Renal pelvis (tissue), 12 donors: Measurements from ENCODE around the gene MADD. TPM values are rescaled to one million over a fixed set of nuclear protein-coding genes. Genes with fewer than 3 reads are reported as not detected.

Experiments
- DNase-seq: peaks from one replicate; pipeline ENCODE4 v3.0.0-alpha.2; 2013
- long read RNA-seq, 16 experiments: transcript quantifications; one replicate each; lab custom pipeline, GENCODE V29; 2026
- polyA plus RNA-seq, 3 donors: library from polyadenylated mRNA; unstranded; fragments of 120-200 nt; gene quantifications; one replicate each; pipeline ENCODE4 v1.2.1, GENCODE V29; 2013; ENCODE audit not compliant: insufficient read length in 3 of 3

Gene MADD
- 10 to 100 TPM; 46.6 to 57.8 (median 54.0) TPM for polyA plus RNA-seq
- long read RNA-seq, donor 1, partial matches to known transcripts: 6 of 7 reads
- long read RNA-seq, donor 1, other reads (novel, unspliced or antisense): 0 of 7 reads
- long read RNA-seq, donor 2: 0 reads
- long read RNA-seq, donor 3, partial matches to known transcripts: 10 of 10 reads
- long read RNA-seq, donor 3, other reads (novel, unspliced or antisense): 0 of 10 reads
- long read RNA-seq, donor 4: 0 reads
- long read RNA-seq, donor 5: 0 reads
- long read RNA-seq, donor 6, full-length matches to known transcripts: 2 of 2 reads
- long read RNA-seq, donor 6, partial matches to known transcripts: 0 of 2 reads
- long read RNA-seq, donor 6, other reads (novel, unspliced or antisense): 0 of 2 reads
- long read RNA-seq, donor 7, partial matches to known transcripts: 15 of 16 reads
- long read RNA-seq, donor 7, other reads (novel, unspliced or antisense): 0 of 16 reads
- long read RNA-seq, donor 8, partial matches to known transcripts: 0 of 1 reads
- long read RNA-seq, donor 8, other reads (novel, unspliced or antisense): 0 of 1 reads
- long read RNA-seq, donor 9, partial matches to known transcripts: 0 of 1 reads
- long read RNA-seq, donor 9, other reads (novel, unspliced or antisense): 0 of 1 reads
- long read RNA-seq, donor 10, partial matches to known transcripts: 0 of 2 reads
- long read RNA-seq, donor 10, other reads (novel, unspliced or antisense): 0 of 2 reads
- long read RNA-seq, donor 11, partial matches to known transcripts: 0 of 1 reads
- long read RNA-seq, donor 11, other reads (novel, unspliced or antisense): 0 of 1 reads
- long read RNA-seq, donor 12, partial matches to known transcripts: 0 of 1 reads
- long read RNA-seq, donor 12, other reads (novel, unspliced or antisense): 0 of 1 reads
- long read RNA-seq, donor 13, partial matches to known transcripts: 0 of 2 reads
- long read RNA-seq, donor 13, other reads (novel, unspliced or antisense): 0 of 2 reads
- long read RNA-seq, donor 14: 0 reads
- long read RNA-seq, donor 15, partial matches to known transcripts: 13 of 15 reads
- long read RNA-seq, donor 15, other reads (novel, unspliced or antisense): 0 of 15 reads
- long read RNA-seq, donor 16, partial matches to known transcripts: 0 of 1 reads
- long read RNA-seq, donor 16, other reads (novel, unspliced or antisense): 0 of 1 reads

DNA sequence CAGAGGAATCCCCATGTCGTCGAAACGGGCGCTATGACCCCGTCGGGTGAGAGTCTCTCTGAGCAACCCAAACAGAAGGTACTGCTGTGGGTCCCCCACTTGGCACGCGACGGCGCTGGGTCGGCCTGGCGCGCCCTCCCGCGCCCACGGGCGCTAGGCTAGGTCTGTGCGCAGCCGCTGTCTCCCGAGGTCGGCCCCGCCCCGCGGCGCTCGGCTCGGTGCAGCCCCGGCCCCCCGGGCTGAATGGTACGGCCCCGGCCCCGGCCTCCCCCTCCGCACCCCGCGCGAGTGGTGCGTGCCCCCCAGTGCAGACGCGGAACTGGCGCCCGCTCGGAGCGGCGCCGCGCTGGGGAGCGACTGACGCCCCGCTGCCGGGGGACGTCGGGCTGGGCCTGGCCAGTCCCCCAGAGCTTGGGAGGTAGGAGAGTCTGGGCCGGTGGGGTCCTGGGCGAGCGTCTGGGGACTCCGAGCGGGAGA, at the start of gene MADD:
Gene MADD (plus strand): TSS at position 305 of the 477 bp plus-strand sequence.
- peak; percentile 77 for DNase-seq

DNA sequence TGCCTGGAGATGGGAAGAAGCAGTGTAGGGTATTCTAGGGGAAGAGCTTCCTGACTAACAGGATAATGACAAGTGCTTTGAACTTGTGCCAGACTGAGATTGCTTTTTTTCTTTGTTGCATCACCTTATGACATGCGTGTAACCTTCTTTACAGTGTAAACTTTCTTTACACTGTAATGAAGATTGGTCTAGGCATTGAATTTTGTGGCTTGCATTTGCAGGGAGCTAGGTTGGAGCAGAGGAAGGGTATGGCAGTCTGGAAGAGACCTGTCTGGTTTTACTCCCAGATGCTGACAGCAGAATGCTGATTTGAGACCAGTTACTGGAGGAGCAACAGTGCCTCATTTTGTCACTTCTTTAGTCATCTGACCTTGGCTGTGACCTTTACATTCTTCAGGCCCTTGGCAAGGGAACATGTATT, 49.5 kb upstream of the MADD start:
- no peak for DNase-seq

DNA sequence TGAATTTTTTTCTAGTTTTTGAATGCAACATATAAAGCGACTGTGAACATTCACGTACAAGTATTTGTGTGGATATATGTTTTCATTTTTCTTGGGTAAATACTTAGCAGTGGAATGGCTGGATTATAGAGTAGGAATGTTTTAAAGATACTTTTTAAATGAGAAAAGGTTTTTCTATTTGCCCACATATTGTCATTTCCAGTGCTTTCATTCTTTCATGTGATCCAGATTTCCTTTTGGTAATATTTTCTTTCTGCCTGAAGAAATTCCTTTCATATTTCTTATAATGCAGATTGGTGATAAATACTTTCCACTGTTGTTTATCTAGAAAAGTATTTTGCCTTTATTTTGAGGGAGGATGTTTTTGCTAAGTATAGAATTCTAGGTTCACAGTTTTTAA, 47.2 kb upstream of the MADD start:
- no peak for DNase-seq

DNA sequence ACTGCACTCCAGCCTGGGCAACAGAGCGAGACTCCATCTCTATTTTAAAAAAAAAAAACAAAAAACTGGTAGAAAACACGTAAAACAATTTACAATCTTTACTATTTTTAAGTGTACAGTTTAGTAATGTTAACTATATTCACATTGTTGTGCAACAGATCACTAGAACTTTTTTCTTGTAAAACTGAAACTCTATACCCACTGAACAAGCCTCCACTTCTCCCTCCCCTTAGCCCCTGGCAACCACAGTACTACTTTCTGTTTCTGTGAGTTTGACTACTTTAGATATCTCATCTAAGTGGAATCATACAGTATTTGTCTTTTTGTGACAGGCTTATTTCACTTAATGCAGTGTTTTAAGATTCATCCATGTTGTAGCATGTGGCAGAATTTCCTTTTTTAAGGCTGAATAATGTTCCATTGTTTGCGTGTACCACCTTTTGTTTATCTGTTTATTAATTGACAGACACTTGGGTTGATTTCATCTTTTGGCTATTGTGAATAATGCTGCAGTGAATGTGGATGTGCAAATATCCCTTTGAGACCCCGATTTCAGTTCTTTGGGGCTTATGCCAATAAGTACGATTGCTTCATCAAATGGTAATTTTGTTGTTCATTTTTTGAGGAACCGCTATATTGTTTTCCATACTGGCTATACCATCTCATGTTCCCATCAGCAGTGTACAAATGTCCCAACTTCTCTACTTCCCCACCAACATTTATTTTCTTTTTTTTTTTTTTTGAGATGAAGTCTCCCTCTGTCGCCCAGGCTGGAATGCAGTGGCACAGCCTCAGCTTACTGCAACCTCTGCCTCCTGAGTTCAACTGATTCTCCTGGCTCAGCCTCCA, 44.2 kb upstream of the MADD start:
- no peak for DNase-seq

DNA sequence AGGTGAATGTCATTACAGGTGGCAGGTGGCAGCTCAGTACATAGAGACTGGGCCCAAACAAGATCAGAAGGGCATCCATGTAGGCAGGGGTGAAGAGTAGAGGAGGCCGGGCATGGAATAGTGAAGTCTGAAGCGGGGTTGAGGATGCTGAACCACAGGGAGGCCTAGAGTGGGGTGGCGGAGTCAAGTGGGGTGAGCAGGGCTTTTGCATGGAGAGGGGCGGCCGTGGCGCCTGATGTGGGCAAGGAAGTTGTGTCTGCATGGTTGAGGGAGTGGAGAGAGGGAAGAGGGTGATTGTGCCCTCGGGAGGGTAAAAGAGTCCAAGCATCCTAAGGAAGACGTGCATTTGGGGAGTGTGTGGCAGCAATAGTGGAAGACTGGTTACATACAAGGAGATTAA, 40.8 kb upstream of the MADD start:
- DNase-seq: no peak

DNA sequence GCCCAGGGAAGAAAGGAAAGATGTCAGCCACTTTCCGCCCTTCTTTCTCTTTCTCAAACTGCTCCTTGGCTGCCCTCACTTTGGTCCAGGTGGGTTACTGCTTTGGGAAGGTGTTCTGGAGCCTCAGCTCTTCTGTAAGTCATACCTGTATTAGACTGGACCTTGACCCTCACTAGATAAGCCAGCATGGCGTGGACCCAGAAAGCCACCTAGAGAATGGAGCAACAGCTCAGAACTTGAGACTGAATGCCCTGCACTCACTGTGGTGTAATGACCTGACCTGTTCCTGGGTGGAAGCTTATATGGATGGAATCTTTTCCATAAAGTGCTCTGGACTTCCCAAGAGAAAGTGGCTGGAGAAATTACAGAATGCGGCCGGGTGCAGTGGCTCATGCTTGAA, 36.9 kb upstream of the MADD start:
- DNase-seq: no peak

DNA sequence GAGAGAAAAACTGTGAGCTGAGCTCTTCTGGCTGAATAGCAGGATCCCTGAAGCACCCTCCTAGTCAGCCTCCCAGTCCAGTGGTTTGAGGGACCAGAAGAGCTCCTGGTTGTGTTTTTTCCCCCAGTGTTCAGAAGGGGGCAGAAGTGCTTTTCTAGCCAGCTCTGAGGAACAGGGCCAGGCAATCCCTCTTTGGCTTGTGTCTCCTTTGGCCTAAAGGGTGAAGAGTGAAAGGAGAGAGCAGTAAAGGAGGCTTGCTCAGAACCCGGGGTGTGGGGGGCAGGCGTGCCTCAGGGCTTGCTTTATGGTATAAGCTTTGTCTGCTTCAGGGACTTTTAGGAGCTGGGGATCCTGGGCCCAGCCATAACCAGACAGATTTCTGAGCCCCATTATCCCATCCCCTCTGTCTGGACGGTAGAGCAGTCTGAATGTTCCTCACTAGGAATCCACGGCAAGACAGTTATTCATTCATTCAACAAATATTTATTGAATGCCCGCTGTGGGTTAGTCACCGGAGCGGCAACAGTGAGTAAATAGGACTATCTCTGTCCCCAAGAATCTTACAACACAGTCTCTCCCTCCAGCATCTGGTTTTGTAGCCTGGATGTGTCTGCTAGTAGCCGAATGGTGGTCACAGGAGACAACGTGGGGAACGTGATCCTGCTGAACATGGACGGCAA, 35.8 kb upstream of the MADD start:
- DNase-seq: no peak

DNA sequence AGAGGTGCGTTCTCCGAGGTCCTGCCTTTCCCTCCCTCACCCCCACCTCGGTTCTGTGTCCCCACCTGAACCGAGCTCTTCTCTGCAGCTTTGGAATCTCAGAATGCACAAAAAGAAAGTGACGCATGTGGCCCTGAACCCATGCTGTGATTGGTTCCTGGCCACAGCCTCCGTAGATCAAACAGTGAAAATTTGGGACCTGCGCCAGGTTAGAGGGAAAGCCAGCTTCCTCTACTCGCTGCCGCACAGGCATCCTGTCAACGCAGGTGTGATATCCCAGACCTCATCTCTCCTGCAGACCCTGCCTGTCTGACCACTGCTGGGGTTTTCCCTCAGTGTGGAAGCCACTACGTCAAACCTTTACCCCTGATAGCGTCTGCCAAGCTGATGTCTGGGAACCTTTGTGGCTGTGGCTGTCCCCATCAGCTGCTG, 35.2 kb upstream of the MADD start:
- DNase-seq: no peak

DNA sequence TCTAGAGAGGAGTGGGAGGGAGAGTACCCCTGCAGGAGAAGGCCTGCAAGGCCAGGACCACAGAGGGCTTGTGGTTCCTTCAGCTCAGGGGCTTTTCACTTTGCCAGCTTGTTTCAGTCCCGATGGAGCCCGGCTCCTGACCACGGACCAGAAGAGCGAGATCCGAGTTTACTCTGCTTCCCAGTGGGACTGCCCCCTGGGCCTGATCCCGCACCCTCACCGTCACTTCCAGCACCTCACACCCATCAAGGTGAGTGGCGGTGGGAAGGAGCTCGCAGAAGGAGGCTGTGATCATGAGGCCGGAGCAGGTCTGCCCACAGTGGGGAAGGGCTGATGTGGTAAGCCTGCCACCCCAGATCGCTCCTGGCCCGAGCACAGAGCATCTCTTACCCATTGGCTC, 34.8 kb upstream of the MADD start:
- DNase-seq: no peak

DNA sequence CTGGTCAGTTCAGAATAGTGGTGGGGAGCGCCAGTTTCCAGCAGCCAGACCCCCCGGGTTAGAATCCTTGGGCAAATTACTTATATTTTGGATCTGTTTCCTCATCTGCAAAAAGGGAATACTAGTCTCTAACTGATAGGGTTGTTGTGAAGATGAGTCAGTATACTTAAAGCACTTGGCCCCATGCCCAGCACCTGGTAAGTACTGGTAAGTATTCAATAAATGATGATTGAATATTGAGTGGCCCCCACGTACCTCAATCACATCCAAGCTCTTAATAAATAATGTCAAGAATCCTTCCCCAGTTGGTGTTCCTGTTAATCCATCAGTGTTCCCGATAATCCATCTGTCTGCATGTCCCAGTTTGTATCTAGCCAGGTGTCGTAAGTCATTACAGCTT, 33.5 kb upstream of the MADD start:
- no peak for DNase-seq

DNA sequence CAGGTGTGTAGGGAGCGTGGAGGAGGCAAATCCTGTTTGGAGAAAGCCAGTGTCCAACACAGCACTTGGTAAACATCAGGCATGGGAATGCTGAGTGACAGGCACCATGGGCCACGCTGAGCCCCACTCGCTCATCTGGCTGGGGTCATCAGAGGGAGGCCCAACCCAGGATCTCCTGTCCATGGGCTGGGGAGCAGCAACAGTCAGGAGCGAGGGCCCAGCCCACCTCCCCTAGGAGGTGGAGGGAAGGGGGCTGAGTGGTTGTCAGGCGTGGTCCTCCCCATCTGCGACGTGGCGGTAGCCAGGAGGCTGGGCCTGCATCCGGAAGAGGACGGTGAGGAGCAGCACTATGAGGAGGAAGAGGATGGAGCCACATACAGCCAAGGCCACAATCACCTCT, 30.1 kb upstream of the MADD start:
- DNase-seq: no peak

DNA sequence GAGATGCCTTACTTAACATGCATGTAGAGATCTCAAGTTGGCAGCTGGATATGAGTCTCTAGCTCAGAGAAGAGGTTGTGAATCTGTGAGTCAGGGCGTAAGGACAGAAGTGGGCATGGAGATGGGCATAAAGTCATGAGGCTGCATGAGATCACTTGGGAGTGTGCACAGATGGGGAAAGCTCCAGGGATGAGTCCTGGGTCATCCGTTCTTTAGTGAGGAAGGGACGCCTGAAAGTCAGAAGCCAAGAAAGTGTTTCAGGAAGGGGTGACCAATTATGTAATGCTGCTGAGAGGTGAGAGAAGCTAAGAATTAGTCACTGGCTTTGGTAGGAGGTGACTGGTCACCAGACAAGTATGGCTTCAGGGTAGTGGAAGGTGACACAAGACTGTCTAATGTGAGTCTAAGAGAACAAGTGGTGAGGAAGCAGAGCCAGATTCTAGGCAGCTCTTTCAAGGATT, 28.1 kb upstream of the MADD start:
- DNase-seq: no peak

DNA sequence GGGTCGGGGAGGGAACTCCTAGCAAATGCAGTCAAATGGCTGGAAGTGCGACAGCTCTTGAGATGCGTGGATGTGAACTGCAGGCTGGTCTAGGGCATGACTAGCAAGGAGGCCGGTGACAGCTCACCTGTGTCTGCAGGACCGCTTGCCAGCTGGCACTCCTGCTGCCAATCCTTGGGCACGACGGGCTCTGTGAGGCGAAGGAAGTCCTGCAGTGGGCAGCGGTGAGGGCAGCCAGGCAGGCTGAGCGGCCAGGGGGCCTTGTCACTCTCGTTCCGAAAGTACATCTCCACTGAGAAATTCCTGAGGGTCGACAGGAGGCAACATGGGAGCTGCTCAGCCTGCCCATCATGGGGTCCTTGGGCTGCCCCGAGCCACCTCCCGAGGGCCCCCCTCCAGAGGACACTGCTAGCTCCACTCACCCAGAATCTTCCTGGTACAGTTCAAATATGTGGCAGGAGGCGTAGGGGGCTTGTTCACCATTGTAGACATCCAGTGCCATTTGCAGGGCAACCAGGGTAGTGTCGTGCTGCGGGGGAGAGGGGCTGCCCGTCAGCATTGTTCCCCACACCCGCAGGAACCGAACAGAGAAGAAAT, 27.2 kb upstream of the MADD start:
- DNase-seq: no peak

DNA sequence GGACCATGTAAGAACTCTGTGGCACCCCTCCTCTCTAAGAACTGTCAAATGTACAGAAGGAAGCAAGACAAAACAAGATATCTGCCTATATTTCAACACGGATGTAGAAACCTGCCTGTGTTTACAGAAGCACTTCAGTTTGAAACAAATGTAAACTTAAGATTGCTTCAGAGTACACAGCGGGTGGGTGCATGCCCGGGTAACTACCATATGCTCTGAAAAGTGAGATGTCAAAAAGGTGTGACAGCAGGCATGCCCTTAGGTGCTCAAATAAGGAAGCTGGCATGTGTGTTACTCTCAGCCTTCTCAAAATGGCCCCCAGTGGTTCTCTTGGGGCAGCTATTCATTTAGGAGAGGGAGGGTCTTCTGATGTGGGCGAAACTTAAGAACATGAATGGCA, 26.5 kb upstream of the MADD start:
- DNase-seq: no peak

DNA sequence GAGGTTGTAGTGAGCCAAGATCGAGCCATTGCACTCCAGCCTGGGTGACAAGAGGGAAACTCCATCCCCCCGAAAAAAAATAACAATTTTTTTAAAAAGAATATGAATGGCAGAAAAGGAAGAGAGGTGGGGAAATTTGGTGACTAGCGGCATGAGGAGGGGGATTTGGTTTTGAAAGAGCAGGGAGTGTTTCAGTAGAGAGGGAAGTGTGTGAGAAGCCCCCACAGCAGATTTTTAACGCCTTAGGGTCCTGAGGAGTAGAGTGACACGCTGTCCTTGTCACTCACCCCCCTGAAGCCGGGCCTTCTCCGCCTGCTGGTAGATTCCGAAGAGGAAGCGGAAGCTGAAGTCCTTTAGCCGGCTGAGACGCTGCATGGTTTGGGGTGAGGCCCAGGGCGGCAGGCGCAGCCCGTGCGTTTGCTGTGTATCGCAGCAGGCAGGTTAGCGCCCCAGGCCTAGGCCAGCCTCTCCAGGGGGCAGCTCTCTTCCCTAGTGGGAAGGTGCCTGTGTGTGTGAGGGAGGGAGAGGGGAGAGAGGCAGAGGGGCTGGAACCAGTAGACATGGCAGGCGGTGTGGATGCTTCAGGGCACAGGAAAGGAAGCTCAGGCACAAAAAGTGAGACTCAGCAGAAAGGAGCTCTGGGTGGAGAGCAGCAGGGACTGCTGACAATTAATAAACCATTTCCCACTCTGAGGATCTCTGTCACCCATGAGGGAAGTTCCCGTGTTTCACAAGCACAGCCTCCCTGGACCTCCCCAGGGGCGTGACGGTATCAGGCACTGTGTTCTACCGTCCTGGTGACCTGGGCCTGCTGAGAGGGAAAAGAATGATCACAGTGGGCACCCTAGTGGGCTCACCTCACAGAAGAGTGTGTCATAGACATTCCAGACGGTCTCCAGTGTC, 25.2 kb upstream of the MADD start:
- DNase-seq: no peak

DNA sequence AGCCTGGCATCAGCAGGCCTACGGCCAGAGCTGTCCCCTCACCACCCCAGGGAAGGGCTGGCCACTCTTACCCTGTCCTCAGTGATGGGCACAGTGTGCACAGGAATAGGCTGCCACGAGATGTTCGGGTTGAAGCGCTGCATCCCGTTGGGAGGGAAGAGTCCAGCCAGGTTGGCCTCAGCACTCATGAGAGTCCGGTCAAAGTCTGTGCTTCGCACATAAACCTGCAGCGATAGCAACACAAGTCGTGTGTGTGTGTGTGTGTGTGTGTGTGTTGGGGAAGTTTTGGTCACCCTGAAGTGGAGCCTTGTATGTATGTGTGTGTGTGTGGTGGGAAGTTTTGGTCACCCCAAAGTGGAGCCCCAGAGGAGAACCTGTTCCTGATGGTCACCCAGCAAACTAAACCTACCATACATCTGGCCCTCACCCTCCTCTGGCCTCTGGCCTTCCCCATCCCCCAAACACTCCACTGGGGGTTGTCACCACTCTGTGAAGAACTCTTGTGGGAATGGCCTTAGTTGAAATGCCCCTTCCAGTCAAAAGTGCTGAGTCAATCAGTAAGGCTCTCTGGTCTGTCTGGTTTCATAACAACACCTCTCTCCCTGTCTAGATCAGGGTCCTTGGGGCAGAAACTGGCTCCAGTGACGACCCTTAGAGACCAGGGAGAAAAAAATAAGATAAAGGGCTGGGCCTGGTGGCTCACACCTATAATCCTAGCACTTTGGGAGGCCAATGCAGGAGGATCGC, 24.1 kb upstream of the MADD start:
- no peak for DNase-seq

DNA sequence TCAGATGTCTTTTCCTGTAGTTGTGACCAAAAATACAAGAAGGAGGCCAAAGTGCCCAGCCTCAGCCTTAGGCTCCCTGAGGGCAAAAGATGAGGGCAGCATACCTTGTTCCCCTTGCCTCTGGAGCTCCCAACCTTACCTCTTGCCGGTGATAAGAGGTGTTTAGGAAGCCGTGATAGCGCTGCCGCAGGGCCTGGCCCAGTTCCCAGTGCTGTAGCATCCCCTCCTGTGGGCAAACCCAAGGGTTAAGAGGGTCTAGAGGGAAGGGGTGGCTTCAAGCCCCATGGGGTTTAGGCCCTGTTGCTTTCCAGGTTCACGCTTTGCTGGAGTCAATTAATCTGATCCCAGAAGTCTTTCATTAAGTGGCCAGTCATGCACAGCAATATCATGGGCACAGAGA, 22.4 kb upstream of the MADD start:
- no peak for DNase-seq

DNA sequence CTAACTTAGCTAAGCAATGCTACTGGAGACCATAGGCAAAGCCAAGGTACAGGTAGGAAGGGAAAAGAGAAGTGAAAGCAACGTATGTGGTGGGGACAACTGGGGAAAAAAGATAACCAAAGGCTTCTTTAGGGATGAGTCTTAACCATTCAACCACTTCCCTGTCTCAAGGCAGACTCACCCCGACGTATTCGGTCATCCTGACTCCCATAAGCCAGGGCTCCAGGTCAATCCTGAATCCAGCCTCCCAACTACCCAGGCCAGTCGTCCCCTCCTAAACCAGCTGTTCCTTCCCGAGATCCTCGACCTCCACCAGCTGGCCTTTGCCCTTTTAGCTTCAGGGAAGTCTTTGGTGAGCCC, 21.6 kb upstream of the MADD start:
- DNase-seq: no peak
